ENCODE measurements around the gene NLRP6. TPM values are rescaled to one million over a fixed set of nuclear protein-coding genes. Genes with fewer than 3 reads are reported as not detected.

NLRP6 gene
- under 0.01 TPM in 1 of 2 replicates, not detected in the other for total RNA-seq

DNA sequence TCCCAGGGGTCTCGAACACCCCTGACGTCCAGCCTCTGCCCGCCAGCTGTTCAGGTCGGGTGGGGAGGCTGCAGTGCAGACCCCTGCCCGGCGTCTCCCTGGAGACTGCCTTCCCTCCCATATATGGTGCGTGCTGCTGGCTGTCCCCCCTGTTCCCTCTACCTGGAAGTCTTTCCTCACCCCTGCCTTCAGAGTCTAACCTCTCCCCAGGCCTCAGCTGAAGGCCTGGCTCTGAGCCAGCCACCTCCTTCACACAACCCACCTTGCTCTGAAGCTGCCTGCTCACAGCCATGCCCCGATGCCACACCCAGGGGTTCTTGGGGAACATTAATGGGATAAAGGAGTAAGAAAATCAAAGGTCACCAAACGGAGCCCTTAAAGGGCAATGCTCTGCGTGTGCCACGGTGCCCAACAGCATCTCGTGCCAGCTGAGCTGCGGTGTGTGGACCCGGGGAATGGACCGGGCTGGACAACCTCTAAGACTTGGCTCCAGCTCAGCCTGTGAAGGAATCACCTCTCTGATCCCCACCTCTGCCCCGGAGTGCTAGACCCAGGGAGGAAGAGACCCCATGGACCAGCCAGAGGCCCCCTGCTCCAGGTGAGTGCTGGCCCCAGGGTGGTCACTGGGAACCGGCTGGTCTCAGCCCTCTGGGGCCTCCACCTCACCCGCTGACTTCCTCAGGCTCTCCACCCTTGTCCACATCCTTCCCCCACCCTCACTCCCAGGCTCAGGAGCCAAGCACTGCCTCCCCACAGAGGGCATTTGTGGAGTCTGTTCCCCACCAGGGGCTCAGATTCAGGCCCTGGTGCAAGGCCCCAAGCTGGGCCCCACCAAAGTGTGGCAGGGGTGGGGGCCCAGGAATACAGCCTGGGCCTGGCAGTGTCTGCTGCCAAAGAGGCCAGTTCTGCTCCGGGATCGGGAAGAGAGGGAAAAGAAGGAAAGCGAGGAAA, at the start of gene NLRP6:
Gene NLRP6, plus strand, starts transcription at position 407 of the 951 bp plus-strand sequence. Its CDS starts 163 bp downstream, at position 570.

GRCh38 chr11:235997-236773, 42.0 kb upstream of the NLRP6 start, which contains the start of gene SIRT3:
Gene SIRT3, minus strand, starts transcription at chr11:236342. Its CDS starts 14 bp downstream, at chr11:236328.

DNA sequence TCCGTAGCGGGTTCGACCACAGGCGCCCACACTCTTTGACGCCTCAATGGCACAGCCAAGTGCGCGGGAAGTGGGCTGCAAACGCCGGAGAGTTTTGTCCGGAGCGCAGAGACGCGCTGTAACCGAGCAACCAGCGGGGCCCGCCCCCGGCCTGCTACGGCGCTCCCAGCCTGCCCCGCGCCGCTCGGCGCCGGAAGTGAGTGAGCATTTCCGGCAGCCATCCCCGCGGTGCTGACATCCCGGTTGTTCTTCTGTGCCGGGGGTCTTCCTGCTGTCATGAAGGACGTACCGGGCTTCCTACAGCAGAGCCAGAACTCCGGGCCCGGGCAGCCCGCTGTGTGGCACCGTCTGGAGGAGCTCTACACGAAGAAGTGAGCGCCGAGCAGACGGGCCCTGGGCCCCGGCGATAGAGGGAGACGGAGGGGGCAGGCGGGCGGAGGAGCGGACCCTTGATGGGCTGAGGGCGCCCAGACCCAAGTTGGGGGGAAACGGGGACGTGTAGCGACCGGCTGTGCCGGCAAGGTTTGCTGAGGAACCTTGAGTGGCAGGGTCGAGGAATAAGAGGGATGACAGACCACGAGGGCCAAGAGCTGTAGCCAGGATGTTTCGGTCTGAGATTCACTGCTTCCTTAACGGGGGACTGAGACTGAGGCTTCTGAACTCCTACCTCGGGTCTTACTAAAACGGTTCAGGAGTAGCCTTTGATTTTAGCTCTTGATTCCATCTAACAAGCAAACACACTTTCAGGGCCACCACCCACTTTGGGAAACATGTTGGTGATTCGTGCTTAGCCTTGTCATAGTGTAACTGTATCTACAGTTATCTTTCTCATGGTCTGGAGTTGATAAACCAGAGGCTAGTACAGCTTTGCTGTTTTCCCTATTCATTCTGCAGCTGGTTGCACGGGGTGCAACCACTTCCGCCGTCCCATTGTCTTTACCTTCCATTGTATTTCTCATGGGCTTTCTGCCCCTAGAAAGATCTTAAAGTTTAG, 41.1 kb upstream of the NLRP6 start, which contains the start of gene PSMD13:
Gene PSMD13, plus strand, starts transcription at position 203 of the 994 bp plus-strand sequence. Its CDS starts 74 bp downstream, at position 277.

GRCh38 chr11:288478-289397, 10.5 kb downstream of the NLRP6 start, which contains the start of gene PGGHG:
Gene PGGHG, plus strand, starts transcription at chr11:289126. Its CDS starts 691 bp downstream, at chr11:289817.

GRCh38 chr11:299081-299891, 21.1 kb downstream of the NLRP6 start, which contains the start of gene IFITM5:
Gene IFITM5, minus strand, starts transcription at chr11:299526. Its CDS starts 36 bp downstream, at chr11:299490.

GRCh38 chr11:307766-308708, 29.8 kb downstream of the NLRP6 start, which contains the start of gene IFITM2:
Gene IFITM2, plus strand, starts transcription at chr11:307816. Its CDS starts 377 bp downstream, at chr11:308193.

DNA sequence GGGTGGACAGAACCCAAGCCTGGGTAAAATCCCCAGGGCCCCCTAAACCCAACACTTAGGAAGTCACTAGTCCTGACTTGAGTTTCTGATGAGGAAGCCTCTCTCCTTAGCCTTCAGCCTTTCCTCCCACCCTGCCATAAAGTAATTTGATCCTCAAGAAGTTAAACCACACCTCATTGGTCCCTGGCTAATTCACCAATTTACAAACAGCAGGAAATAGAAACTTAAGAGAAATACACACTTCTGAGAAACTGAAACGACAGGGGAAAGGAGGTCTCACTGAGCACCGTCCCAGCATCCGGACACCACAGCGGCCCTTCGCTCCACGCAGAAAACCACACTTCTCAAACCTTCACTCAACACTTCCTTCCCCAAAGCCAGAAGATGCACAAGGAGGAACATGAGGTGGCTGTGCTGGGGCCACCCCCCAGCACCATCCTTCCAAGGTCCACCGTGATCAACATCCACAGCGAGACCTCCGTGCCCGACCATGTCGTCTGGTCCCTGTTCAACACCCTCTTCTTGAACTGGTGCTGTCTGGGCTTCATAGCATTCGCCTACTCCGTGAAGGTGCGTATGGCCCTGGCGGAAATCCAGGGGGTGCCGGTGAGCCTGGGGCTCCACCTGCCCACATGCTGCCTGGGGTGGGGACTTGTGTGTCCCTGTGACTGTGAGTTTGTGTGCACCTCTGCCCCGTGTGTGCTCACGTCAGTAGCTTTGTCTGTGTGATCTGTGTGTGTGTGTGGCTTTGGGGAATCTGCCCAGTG, 35.8 kb downstream of the NLRP6 start, which contains the start of gene IFITM1:
Gene IFITM1, plus strand, starts transcription at position 254 of the 767 bp plus-strand sequence. Its CDS starts 131 bp downstream, at position 385.

Small RNA genes within 50 kb of the gene (small RNA-seq; reads per million reads assigned to genes)
- gene AC136475.6, result not detected

Other genes with a start within 250 kb of the NLRP6 start
- not detected in 2 replicates for gene SCGB1C1, start 85.3 kb upstream of the NLRP6 start, total RNA-seq
- gene BET1L, start 71.0 kb upstream of the NLRP6 start, total RNA-seq, result 16.4 and 17.3 TPM in 2 replicates
- 95.9 and 130 TPM in 2 replicates for gene RIC8A, start 70.7 kb upstream of the NLRP6 start, total RNA-seq
- gene SIRT3, start 42.1 kb upstream of the NLRP6 start, total RNA-seq, result 8.0 and 11.8 TPM in 2 replicates
- gene PSMD13, start 41.4 kb upstream of the NLRP6 start, total RNA-seq, result 117 TPM in 2 replicates
- 11.0 and 11.7 TPM in 2 replicates for gene PGGHG, start 10.7 kb downstream of the NLRP6 start, total RNA-seq
- gene IFITM5, start 21.1 kb downstream of the NLRP6 start, total RNA-seq, result not detected in 2 replicates
- 62.6 and 170 TPM in 2 replicates for gene IFITM2, start 29.4 kb downstream of the NLRP6 start, total RNA-seq
- 9.6 and 32.7 TPM in 2 replicates for gene IFITM1, start 35.6 kb downstream of the NLRP6 start, total RNA-seq
- 60.0 and 93.0 TPM in 2 replicates for gene IFITM3, start 42.5 kb downstream of the NLRP6 start, total RNA-seq
- 0.59 and 0.73 TPM in 2 replicates for gene B4GALNT4, start 91.1 kb downstream of the NLRP6 start, total RNA-seq
- gene PKP3, start 115.8 kb downstream of the NLRP6 start, total RNA-seq, result 1.8 and 2.5 TPM in 2 replicates
- gene SIGIRR, start 136.6 kb downstream of the NLRP6 start, total RNA-seq, result 18.6 and 18.7 TPM in 2 replicates
- under 0.01 TPM in 1 of 2 replicates, not detected in the other for gene ANO9, start 163.6 kb downstream of the NLRP6 start, total RNA-seq
- gene PTDSS2, start 171.9 kb downstream of the NLRP6 start, total RNA-seq, result 29.4 and 36.2 TPM in 2 replicates
- 425 and 460 TPM in 2 replicates for gene RNH1, start 228.8 kb downstream of the NLRP6 start, total RNA-seq